Measurements from ENCODE around the gene IL4I1.

DNA sequence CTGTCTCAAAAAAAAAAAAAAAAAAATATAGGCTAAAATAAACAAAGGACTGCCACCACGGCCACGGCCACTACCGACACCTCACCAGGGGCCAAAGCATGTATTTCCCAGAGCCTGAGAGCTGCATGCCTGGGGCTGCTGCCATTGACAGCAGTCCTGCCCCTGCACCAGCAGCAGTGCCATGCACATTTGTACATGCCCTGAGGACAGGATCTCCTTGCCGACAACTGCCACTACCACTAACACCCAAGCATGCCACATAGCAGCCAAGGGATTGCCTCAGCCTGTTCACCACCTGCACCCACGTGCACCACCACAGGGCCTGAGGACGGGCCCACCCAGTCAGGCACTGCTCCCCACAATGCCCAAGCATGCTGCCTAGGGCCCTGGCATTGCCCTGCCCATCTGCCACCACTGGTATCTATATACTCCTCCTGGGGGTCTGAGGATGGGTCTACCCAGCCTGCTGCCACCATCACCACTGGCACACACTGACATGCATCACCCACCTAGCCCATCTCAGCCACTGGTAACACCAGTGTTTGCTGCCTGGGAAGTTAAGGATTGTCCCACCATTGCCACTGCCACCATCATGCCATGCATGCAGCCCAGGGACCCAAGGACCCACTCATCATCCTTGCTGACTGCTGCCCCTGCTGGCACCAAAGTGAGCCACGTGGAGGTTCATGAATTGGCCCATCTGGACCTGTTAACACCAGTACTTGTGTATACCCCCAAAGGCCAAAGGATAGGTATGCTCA is 43.2 kb upstream of the IL4I1 start:
- no peak for TF ChIP-seq CTCF (IDR thresholded peaks at IDR 0.05)
- no peak for TF ChIP-seq POLR2A (IDR thresholded peaks at IDR 0.05; ENCODE audit: low read depth)

All from esophagus muscularis mucosa (tissue), 3 donors.